ENCODE results near the gene GNL2.
"Not testable (repeated sequence)": the region's sequence is repeated elsewhere in the genome, so short reads cannot be mapped to it uniquely, and the experiment has no call there.

The GNL2 gene

GRCh38 chr1:37606481-37607263 lies 10.9 kb upstream of the GNL2 start:
- DNase-seq = no peak

- DNase-seq = no peak
These were observed 10.2 kb upstream of the GNL2 start for GRCh38 chr1:37605806-37606474.

GRCh38 chr1:37605061-37605650 lies 9.4 kb upstream of the GNL2 start:
- no peak for DNase-seq

GRCh38 chr1:37602750-37603694 lies 7.3 kb upstream of the GNL2 start:
- DNase-seq = peak in 1 of 2 experiments; percentile 18

- no peak for DNase-seq
These were observed 5.7 kb upstream of the GNL2 start for GRCh38 chr1:37601441-37601840.

GRCh38 chr1:37599940-37600339 lies 4.2 kb upstream of the GNL2 start:
- DNase-seq = no peak

- no peak for DNase-seq
These were observed 488 bp upstream of the GNL2 start for GRCh38 chr1:37596182-37596667.

- DNase-seq = no peak
These were observed 2.0 kb downstream of the GNL2 start for GRCh38 chr1:37593726-37594125.

GRCh38 chr1:37588939-37589338 lies 6.8 kb downstream of the GNL2 start:
- no peak for DNase-seq

- not testable (repeated sequence) for DNase-seq
These were observed 11.2 kb downstream of the GNL2 start for GRCh38 chr1:37584544-37584943.

- no peak for DNase-seq
These were observed 20.0 kb downstream of the GNL2 start for GRCh38 chr1:37575692-37576091.

GRCh38 chr1:37574834-37575480 lies 20.8 kb downstream of the GNL2 start:
- DNase-seq = no peak

- no peak for DNase-seq
These were observed 25.0 kb downstream of the GNL2 start for GRCh38 chr1:37570528-37571334.

GRCh38 chr1:37567023-37567422 lies 28.7 kb downstream of the GNL2 start:
- no peak for DNase-seq

GRCh38 chr1:37564892-37565291 lies 30.8 kb downstream of the GNL2 start:
- no peak for DNase-seq

GRCh38 chr1:37562984-37563383 lies 32.8 kb downstream of the GNL2 start:
- no peak for DNase-seq

GRCh38 chr1:37561133-37562132 lies 34.3 kb downstream of the GNL2 start:
- peak in 1 of 2 experiments; percentile 12 for DNase-seq

GRCh38 chr1:37560401-37561132 lies 35.2 kb downstream of the GNL2 start:
- no peak for DNase-seq

- DNase-seq = not testable (repeated sequence)
These were observed 35.8 kb downstream of the GNL2 start for GRCh38 chr1:37559957-37560379.
